Esophagus (tissue), 2 donors: ENCODE data around the gene GPC3. TPM values are rescaled to one million over a fixed set of nuclear protein-coding genes. Genes with fewer than 3 reads are reported as not detected.

Source experiments
- H3K27ac ChIP-seq, 2 donors: one replicate each; pipeline ENCODE4 v1.5.1; 2013; ENCODE audit warnings: low read depth in 2 of 2, mild to moderate bottlenecking in 2 of 2, inconsistent platforms in 1 of 2, low read length in 1 of 2, moderate library complexity in 1 of 2
- H3K27me3 ChIP-seq, 2 donors: one replicate each; pipeline ENCODE4 v1.6.1; 2013; ENCODE audit warnings: low read length in 2 of 2, control low read depth in 1 of 2, mild to moderate bottlenecking in 1 of 2; ENCODE audit not compliant: insufficient read depth in 2 of 2, control insufficient read depth in 1 of 2
- H3K36me3 ChIP-seq, 2 donors: one replicate each; pipeline ENCODE4 v1.6.1; 2013; ENCODE audit warnings: low read length in 1 of 2; ENCODE audit not compliant: control insufficient read depth in 2 of 2, insufficient read depth in 2 of 2
- H3K4me1 ChIP-seq, 2 donors: one replicate each; pipeline ENCODE4 v1.6.1; 2013; ENCODE audit warnings: low read length in 1 of 2; ENCODE audit not compliant: control insufficient read depth in 2 of 2, insufficient read depth in 2 of 2
- H3K4me3 ChIP-seq, 2 donors: one replicate each; pipeline ENCODE4 v1.5.1; 2013; ENCODE audit warnings: low read length in 2 of 2, mild to moderate bottlenecking in 2 of 2, low read depth in 1 of 2, moderate library complexity in 1 of 2
- H3K9me3 ChIP-seq, 2 donors: one replicate each; pipeline ENCODE4 v1.6.1; 2013; ENCODE audit warnings: mild to moderate bottlenecking in 2 of 2, low read depth in 1 of 2, low read length in 1 of 2, moderate library complexity in 1 of 2; ENCODE audit not compliant: control insufficient read depth in 2 of 2, insufficient read depth in 1 of 2
- WGBS, 2 donors: extraction: QIAGEN DNeasy Blood & Tissue Kit; methylation state at CpG; one replicate each; pipeline ENCODE4 v1.1.7; 2013; 5-methylcytosine and 5-hydroxymethylcytosine counted together
- polyA plus RNA-seq, 2 donors: library from polyadenylated mRNA; stranded (reverse); fragments of 200-250 nt; gene quantifications; one replicate each; pipeline ENCODE4 v1.2.3, GENCODE V29; 2013
- donor health status: healthy with polysubstance abuse.
- donor health status: Bipolar disorder and iron deficiency.

Gene GPC3
- polyA plus RNA-seq, 2 donors, result 0.10 to 0.39 TPM

GRCh38 chrX:133850399-133850798, 135.0 kb downstream of the GPC3 start:
- Histone ChIP-seq H3K4me3 (no peak overlapping the region), H3K4me1 (no peaks in the 10 kb centered on the region), H3K27me3 (peaks cover 0 to 4% of the 10 kb centered on the region in 2 donors), H3K27ac (no peak overlapping the region), H3K36me3 (no peaks in the 10 kb centered on the region), H3K9me3 (no peaks in the 10 kb centered on the region)
- WGBS, 2 donors, result 87 to 95% methylated on average over 2 of the region's 2 CpGs

DNA sequence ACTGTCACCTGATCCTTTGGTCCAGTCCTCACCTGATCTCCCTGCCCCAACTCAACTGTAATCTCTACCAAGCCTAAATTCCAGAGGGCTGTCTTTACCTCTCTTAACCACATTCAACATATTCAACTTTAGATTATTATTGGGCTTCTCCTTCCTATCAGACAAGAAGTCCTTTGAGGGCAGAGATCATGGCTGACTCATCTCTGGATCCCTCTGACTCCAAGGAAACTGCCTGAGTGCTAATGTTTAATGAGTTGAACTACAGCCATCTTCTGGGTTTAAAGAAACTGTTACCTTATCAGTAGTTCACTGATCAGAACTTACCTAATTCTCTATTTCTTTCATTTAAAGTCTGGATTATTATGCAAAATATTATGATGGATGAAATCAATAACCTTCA, 135.7 kb downstream of the GPC3 start:
- no peaks in the 10 kb centered on the region for H3K9me3 ChIP-seq
- no peak overlapping the region for H3K4me3 ChIP-seq
- no peak overlapping the region for H3K27ac ChIP-seq
- H3K4me1 ChIP-seq, result no peaks in the 10 kb centered on the region
- no peaks in the 10 kb centered on the region for H3K36me3 ChIP-seq
- H3K27me3 ChIP-seq, result peaks cover 0 to 4% of the 10 kb centered on the region in 2 donors

DNA sequence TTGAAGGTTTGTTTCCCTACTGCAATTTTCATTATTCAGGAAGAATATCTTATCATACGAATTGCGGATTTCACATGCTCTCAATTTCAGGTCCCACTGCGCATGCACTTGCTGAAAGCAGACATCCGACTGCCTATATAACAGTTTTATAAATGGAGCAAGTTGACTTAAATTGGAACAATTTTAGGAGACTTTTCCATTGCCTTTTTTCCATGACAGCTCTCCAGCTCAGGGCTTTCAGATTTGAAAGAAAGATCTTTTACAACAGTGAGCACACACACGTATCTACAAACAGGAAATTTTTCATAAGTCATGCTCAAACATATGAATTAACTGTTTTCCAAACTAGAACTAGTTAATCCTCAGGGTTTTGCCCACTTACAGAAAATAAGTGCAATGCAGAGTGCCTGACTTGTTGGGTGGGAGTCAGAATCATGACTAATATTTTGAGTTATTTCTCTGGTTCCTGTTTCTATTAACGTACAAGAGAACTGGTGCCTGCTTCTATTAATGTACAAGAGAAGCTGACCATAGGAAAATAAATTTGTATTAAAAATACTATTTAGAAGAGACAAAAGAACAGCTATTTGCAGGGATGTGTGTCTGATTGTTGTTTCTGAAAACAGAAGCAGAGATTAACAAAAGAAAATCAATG, 137.9 kb downstream of the GPC3 start:
- Histone ChIP-seq H3K36me3 (no peaks in the 10 kb centered on the region), H3K4me3 (no peak overlapping the region), H3K27me3 (no peaks in the 10 kb centered on the region), H3K4me1 (no peaks in the 10 kb centered on the region), H3K27ac (no peak overlapping the region), H3K9me3 (peaks cover 0 to 2% of the 10 kb centered on the region in 2 donors)
- WGBS, 2 donors, result 76 to 78% methylated on average over 6 of the region's 6 CpGs

- Histone ChIP-seq H3K36me3 (no peaks in the 10 kb centered on the region), H3K4me1 (no peaks in the 10 kb centered on the region), H3K27ac (no peak overlapping the region), H3K9me3 (peaks cover 0 to 2% of the 10 kb centered on the region in 2 donors), H3K4me3 (no peak overlapping the region), H3K27me3 (no peaks in the 10 kb centered on the region)
- 17 to 40% methylated on average over 2 of the region's 2 CpGs for WGBS, 2 donors
These were observed 139.1 kb downstream of the GPC3 start for GRCh38 chrX:133846311-133846710.

GRCh38 chrX:133840415-133840814, 145.0 kb downstream of the GPC3 start:
- H3K4me1 ChIP-seq, result no peaks in the 10 kb centered on the region
- H3K27me3 ChIP-seq, result no peaks in the 10 kb centered on the region
- peaks cover 0 to 2% of the 10 kb centered on the region in 2 donors for H3K9me3 ChIP-seq
- WGBS, 2 donors, result 96 to 100% methylated on average over 2 of the region's 2 CpGs
- no peaks in the 10 kb centered on the region for H3K36me3 ChIP-seq
- no peak overlapping the region for H3K27ac ChIP-seq
- no peak overlapping the region for H3K4me3 ChIP-seq

DNA sequence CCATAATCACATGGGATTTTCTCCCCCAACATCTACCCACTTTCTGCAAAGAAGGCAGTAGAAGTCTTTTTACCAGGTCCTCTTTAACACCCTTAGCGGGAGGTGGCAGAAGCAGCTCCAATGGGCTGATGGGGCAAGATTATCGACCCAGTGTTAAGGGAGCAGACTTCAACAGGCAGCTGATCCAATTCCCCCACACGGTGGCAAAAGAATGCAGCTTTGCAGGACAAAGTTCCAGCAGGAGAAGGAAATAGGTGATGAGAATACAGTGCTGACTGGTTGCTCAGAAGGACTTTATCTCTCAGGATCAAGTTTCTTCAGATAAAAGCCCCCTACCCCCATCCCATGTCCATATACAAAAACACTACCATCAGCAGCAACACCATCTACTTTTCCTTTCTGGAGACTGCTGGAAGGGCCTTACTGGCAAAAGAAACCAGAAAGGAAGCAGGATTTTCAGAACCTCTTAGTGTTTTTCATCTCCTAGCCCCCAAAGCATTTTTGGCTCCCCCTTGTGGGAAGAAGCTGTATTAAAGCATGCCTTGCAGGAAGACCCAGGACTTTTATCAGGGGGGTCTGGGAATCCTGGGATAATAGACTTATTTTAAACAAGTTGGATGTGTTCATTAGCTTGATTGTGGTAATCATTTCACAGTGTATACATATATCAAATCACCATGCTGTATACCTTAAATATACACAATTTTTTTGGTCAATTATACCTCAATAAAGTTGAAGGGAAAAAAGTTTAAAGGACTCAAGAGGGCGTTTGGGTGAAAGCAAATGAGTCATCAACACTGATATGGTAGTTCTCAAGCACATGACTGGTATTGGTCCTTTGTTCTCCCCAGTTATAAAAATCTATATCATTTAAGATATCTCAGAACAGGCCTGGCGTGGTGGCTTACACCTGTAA, 146.4 kb downstream of the GPC3 start:
- Histone ChIP-seq H3K27ac (no peak overlapping the region), H3K27me3 (no peaks in the 10 kb centered on the region)
- WGBS, 2 donors, result 52 to 67% methylated on average over 5 of the region's 5 CpGs

GRCh38 chrX:133837091-133837490, 148.3 kb downstream of the GPC3 start:
- Histone ChIP-seq H3K36me3 (no peaks in the 10 kb centered on the region), H3K4me1 (no peaks in the 10 kb centered on the region), H3K27me3 (no peaks in the 10 kb centered on the region), H3K27ac (no peak overlapping the region), H3K9me3 (no peaks in the 10 kb centered on the region), H3K4me3 (no peak overlapping the region)
- 48 to 49% methylated on average over 2 of the region's 2 CpGs for WGBS, 2 donors

More for the DNA sequence above, 146.4 kb downstream of the GPC3 start:
- Histone ChIP-seq H3K4me3 (no peak overlapping the region), H3K36me3 (no peaks in the 10 kb centered on the region), H3K4me1 (no peaks in the 10 kb centered on the region), H3K9me3 (peaks cover 0 to 2% of the 10 kb centered on the region in 2 donors)

GRCh38 chrX:133836561-133836960, 148.8 kb downstream of the GPC3 start:
- H3K36me3 ChIP-seq, result no peaks in the 10 kb centered on the region
- 80 to 83% methylated on average over 3 of the region's 3 CpGs for whole genome bisulfite sequencing, 2 donors

GRCh38 chrX:133834771-133835170, 150.6 kb downstream of the GPC3 start:
- WGBS, 2 donors, result 53 to 59% methylated on average over 1 of the region's 1 CpG
- no peaks in the 10 kb centered on the region for H3K36me3 ChIP-seq
- no peak overlapping the region for H3K27ac ChIP-seq

More at GRCh38 chrX:133836561-133836960, 148.8 kb downstream of the GPC3 start:
- H3K27me3 ChIP-seq, result no peaks in the 10 kb centered on the region
- no peaks in the 10 kb centered on the region for H3K4me1 ChIP-seq
- H3K9me3 ChIP-seq, result no peaks in the 10 kb centered on the region
- no peak overlapping the region for H3K4me3 ChIP-seq
- no peak overlapping the region for H3K27ac ChIP-seq

More at GRCh38 chrX:133834771-133835170, 150.6 kb downstream of the GPC3 start:
- no peak overlapping the region for H3K4me3 ChIP-seq
- H3K4me1 ChIP-seq, result no peaks in the 10 kb centered on the region
- H3K27me3 ChIP-seq, result no peaks in the 10 kb centered on the region
- H3K9me3 ChIP-seq, result no peaks in the 10 kb centered on the region
